ENCODE results near the gene TIMM21.

The TIMM21 gene

GRCh38 chr18:74147491-74147778 is 888 bp upstream of the TIMM21 start:
- DNase-seq (ENCODE audit: low read depth) = no peak

GRCh38 chr18:74148543-74149070 is 284 bp downstream of the TIMM21 start:
- DNase-seq (ENCODE audit: low read depth) = no peak

DNA sequence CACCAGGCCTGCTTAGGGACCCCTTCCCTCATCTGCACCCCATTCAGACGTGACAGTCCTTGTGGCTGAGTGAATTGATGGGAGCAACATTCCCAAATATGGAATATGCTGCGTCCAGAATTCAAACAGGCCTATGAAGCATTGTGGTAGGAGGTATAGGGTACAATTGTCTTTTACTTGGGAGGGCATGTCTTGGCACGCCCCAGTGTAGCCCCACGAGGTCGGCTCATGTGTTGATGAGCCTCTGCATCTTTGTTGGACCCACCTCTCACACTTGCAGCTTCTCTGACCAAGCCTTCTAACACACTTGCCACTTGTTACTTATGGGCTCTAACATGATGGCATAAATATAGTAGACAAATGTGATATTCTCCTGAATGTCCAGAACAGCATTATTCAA is 1.6 kb downstream of the TIMM21 start:
- no peak for DNase-seq (ENCODE audit: low read depth)

DNA sequence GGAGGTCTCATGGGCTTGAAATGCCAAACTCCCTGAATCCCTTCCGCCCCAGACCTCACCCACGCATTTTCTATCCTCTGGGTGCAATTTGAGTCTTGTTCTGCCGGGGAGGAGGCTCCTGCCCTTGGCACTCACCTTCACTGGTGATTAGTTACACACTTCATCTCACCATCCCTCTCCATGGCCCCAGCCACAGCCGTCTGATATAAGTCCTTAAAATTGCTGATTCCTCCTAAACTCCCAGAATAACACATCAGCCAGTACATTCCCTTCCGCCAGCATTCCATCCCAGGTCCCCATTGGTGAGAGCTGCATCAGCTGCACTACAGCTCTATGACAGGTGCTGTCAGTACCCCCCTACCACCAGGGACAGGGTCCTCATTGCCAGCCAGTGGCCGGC is 3.9 kb downstream of the TIMM21 start:
- DNase-seq (ENCODE audit: low read depth) = no peak

DNA sequence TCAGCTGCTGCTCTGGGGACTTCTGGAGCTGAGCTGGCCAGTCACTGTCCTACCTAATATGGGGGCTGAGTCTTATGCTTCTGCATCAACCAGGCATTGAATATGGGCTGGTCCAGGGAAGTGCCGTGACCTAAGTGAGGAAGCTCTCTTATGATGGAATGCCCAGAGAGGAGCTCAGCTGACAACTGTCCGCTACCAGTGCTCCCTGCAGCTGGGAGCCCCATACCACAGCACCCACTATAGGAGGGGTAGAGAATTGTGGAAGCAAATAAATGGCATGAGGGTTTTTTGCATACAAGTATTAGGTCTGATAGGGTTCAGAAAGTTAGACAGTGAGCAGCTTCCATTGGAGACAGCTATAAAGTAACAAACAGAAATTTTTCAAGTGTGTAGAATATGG is 4.5 kb downstream of the TIMM21 start:
- no peak for DNase-seq (ENCODE audit: low read depth)

GRCh38 chr18:74153377-74153776 is 5.1 kb downstream of the TIMM21 start:
- DNase-seq (ENCODE audit: low read depth) = no peak

- DNase-seq (ENCODE audit: low read depth) = no peak
Measured at GRCh38 chr18:74153793-74154192, 5.5 kb downstream of the TIMM21 start.

DNA sequence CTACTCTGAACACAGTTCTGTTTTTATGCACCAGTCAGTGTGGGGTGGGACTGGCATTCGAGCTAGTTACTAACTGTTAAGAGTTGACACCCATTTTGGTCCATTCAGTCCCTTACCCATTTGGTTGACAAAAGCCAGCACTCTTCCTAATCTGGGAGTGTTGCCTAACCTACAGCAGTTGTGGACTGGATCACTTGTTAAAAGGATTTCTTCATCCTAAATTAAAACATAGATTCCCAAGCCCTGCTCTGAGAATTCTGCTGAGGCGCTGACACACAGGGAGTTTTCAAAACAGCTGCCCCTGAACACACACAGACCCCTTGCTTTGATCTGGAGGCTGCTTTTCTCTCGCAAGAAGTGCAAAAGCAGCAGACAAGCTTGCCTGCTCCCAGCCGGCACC is 6.4 kb downstream of the TIMM21 start:
- no peak for DNase-seq (ENCODE audit: low read depth)

DNA sequence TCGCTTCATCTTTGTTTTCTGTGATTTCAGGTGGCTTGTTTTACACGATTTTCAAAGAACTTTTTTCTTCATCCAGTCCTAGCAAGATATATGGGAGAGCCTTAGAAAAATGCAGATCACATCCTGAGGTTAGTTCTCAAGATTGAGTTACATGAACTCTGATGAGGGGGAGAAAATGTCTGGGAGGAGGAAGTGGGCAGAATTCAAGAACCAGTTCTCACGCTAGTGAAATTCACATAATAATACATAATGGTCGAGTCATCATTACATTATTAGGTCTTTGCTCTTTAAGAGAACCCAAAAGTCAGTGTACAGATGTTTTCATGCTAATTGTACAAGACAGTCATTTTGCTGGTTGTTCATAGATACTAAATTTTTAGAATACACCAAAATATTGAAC is 7.0 kb downstream of the TIMM21 start:
- DNase-seq (ENCODE audit: low read depth) = no peak

DNA sequence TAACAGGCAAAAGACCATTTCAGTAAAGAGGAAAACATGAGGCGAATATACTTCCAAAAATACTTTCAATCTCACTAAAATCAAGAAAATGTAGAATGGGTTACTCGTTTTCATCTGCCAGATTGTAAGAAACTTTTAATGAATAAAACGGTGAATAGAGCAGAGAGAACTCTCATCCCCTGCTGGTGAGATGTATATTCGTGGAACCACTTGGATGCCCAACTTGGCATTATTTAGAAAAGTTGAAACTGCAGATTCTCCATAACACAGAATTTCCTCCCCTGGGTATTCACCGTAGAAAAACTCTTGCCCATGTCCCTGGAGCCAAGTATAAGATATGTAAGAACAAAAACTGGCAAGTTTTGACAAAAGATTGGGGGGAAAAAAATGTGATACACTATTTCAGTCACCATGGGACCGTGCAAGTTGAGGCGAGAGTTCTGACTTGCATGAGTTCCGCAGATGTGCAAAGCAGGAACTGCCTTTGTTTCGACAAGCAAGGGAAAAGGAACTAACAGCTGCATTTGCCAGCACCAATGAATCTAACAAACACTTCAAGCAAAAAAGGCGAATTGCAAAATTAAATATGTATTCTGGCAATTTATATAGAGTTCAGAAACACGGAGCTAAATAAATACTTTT is 14.8 kb downstream of the TIMM21 start:
- no peak for DNase-seq (ENCODE audit: low read depth)

DNA sequence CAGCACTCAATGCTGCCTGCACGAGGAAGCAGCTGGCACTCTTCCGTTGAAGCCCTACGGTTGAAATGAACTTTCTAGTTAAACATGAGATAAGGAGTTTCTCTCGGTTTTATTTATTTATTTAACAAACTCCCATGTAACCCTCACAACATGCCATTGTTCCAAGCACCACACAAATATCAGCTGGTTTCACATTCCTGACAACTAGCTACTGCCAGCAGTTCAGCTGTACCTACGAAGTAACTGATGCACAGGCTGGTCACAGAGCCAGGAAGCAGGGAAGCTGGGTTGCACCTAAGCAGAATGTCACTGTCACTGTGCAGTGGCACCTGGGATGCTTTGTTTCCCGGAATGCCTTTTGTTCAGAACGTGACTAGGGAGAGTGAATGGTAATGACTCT is 18.1 kb downstream of the TIMM21 start:
- no peak for DNase-seq (ENCODE audit: low read depth)

GRCh38 chr18:74171910-74172606 is 23.7 kb downstream of the TIMM21 start:
- no peak for DNase-seq (ENCODE audit: low read depth)

DNA sequence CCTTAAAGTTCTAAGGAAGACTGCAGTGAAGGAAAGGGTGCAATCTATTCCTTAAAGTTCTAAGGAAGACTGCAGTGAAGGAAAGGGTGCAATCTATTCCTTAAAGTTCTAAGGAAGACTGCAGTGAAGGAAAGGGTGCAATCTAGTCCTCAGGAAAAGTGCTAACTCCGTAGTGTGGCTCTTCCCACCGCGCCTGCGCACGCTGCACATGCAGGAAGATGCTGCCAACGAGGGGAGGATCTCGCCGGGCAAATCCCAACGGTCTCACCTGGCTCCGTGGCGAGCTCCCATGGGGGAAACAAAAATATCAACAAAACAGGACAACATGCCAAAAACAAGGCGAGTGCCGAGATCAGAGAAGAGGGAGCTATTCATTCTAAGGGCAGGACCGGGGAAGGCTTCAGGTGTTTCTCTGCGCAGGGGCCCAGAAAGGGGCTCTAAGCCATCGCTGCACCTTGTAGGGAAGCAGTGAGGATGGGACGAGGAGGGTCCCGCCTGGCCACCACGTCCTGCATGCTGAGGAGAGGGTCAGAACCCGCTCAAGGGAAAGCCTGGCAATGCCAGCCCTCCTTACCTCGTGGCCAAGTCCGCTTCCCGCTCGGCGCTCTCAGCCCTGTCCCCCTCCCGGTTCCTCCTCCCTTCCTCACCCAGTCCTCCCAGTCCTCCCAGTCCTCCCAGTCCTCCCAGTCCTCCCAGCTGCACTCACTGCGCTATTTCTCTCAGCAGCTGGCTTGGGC is 24.5 kb downstream of the TIMM21 start:
- no peak for DNase-seq (ENCODE audit: low read depth)

GRCh38 chr18:74173434-74173750 is 25.1 kb downstream of the TIMM21 start:
- no peak for DNase-seq (ENCODE audit: low read depth)

DNA sequence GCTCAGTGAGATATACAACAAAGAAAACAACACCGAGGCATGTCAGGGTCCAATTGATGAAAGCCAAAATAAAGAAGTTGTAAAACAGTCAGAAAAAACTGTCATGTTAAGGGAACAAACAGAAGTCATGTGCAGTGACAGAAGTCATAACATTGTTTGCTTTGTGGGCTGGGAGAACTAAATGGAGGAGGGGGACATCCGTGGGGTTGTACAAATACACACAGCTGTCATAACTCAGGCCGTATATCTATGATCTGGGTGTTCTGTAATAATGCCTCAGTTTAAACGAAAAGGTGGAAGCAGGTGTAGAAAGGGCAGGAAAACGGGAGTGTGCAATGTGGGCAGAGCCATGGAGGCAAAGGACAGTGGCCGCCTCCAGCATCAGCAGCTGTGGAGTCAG is 27.3 kb downstream of the TIMM21 start:
- no peak for DNase-seq (ENCODE audit: low read depth)

- no peak for DNase-seq (ENCODE audit: low read depth)
Measured at GRCh38 chr18:74178884-74179283, 30.6 kb downstream of the TIMM21 start.

- DNase-seq (ENCODE audit: low read depth) = no peak
Measured at GRCh38 chr18:74179623-74180199, 31.4 kb downstream of the TIMM21 start.

- DNase-seq (ENCODE audit: low read depth) = no peak
Measured at GRCh38 chr18:74182335-74182734, 34.0 kb downstream of the TIMM21 start.

GRCh38 chr18:74183130-74183529 is 34.8 kb downstream of the TIMM21 start:
- DNase-seq (ENCODE audit: low read depth) = no peak

DNA sequence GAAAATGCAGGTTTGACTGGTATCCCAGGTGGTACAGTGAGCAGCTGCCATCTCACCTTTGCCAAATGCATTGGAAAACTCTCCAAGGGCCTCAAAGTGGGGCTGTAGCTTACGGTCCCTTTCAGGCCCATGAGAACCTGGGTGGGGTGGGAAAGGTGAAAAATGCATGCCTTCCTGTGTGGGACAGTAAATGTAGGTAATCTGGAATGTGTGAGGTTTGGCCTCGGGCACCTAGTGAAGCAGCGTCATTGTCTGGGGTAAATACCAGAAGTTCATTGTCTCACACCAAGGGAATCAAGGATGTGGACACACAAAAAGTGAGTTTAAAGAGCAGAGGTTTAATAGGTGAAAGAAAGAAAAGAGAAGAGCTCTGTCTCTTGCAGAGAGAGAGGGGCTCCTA is 36.6 kb downstream of the TIMM21 start:
- DNase-seq (ENCODE audit: low read depth) = no peak

- no peak for DNase-seq (ENCODE audit: low read depth)
Measured at GRCh38 chr18:74185860-74186259, 37.5 kb downstream of the TIMM21 start.

DNA sequence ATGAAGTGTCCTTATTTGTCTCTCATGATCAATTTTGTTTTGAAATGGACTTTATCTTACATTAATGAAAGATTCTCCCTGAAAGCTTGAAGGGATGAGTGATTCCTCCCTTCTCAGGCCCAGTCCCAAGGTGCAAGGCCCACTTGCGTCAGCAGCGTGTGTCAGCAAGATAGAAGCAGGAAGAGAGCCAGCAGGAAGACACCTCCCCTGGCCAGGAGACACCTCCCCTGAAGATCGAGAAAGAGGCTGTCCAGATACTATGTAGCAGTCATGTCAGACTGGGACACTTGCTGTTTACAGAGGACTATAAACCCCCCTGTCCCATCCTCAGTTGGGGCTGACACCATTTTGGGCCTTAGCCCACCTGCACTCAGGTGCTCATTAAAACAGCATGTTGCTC is 38.3 kb downstream of the TIMM21 start:
- DNase-seq (ENCODE audit: low read depth) = no peak

- DNase-seq (ENCODE audit: low read depth) = no peak
Measured at GRCh38 chr18:74190086-74190485, 41.8 kb downstream of the TIMM21 start.

All from stromal cell of bone marrow (primary cell).